HG03045 (cell line): ENCODE data around the gene ZNF557.

Experiments
- ATAC-seq: cut with Tn5 transposase; IDR thresholded peaks from one replicate; pipeline ENCODE4 v1.9.1; 2021; ENCODE audit warnings: mild to moderate bottlenecking, moderate library complexity; ENCODE audit not compliant: unreplicated experiment

Gene ZNF557

DNA sequence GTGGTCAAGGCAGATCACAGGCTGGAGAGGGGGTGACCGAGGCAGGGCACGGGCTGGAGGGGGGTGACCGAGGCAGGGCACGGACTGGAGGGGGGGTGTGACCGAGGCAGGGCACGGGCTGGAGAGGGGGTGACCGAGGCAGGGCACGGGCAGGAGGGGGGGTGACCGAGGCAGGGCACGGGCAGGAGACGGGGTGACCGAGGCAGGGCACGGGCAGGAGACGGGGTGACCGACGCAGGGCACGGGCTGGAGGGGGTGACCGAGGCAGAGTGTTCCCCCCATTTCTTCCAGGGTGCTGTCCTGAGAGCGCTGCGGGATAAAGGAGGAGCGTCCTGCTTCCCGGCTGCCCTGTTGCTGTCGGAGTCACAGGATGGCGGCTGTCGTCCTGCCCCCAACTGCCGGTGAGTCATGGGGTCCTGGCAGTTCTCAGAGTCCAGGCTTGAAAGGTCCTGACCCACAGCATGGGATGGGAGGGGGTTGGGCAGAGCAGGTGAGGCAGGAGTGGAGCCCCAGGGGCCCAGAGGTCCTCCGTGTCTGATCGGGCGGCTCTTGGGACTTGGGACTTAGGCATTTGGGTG is 5.3 kb downstream of the ZNF557 start:
- ATAC-seq, result no peak

DNA sequence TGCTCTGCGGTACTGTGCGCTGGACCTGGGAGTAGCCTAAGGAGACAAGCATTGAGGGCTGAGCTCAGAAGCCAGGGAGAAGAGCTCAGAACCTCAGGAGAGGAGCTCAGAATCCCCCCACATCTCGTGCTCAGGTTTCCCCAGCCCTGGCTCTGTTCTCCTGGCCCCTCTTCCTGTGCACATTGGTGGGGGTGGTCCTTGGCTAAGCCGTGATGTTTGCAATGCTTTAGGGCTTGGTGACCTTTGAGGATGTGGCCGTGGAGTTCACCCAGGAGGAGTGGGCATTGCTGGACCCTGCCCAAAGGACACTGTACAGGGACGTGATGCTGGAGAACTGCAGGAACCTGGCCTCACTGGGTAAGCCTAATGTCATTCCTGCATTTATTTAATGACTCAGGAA is 6.6 kb downstream of the ZNF557 start:
- no peak for ATAC-seq

DNA sequence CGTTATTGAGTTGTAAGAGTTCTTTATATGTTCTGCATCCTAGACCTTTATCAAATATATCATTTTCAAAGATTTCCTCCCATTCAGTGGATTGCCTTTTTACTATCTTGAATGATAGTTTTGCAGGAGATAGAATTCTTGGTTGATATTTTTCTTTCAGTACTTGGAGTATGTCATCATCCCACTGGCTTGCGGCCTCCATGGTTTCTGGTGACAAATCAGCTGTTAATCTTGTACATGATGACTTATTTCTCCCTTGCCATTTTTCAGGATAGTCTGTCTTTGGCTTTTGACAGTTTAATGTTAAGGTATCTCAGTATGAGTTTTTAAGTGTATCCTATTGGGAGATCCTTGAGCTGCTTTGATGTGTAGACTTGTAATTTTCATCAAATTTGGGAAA is 8.5 kb downstream of the ZNF557 start:
- no peak for ATAC-seq

DNA sequence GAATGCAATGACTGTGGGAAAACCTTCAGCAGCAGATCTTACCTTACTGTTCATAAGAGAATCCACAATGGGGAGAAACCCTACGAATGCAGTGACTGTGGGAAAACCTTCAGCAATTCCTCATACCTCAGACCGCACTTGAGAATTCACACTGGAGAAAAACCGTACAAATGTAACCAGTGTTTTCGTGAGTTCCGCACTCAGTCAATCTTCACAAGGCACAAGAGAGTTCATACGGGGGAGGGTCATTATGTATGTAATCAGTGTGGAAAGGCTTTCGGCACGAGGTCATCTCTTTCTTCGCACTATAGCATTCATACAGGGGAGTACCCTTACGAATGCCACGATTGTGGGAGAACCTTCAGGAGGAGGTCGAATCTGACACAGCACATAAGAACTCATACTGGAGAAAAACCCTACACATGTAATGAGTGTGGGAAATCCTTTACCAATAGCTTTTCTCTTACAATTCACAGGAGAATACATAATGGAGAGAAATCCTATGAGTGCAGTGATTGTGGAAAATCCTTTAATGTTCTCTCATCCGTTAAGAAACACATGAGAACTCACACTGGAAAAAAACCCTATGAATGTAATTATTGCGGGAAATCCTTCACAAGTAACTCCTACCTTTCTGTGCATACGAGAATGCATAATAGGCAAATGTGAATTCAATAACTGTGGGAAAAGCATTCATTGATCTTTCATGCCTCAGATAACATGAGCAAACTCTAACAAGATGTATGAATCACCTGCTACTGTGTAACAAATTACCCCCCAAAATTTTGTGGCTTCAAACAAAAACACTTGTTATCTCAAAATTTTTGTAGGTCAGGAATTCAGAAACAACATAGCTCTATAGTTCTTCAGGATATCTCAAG is 13.8 kb downstream of the ZNF557 start:
- no peak for ATAC-seq

DNA sequence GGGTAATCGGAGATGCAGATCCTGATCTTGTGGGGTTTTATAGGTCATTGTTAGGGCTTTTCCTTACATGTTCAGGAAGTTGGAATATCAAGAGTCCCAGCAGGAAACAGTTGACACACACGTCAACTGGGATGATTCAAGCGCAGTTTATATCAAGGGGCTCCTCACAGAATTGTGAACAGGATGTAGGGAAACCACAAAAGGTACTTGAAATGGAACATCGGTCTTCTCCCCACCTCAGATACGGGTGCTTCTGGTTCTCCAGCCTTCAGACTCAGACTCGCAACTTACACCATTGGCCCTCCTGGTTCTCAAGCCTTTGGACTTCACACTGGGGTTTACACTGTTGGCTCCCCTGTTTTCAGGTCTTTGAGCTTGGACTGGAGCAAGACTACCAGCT is 19.5 kb downstream of the ZNF557 start:
- no peak for ATAC-seq

DNA sequence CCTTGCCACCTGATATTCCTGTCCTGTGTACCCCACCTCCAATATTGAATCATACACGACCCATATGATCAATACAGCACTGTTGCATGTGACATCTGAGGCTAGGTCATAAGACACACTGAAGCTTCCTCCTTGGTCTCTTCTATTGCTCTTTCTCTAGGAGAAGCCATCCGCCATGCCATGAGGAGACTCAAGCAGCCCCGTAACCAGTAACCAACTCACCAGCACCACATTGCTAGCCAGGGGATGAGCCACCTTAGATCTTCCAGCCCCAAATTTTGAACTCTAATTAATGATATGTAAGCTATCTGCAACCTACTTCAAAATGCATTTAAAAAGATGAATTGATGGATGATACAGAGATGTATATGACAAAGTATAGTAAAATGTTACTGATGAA is 28.6 kb downstream of the ZNF557 start:
- no peak for ATAC-seq

DNA sequence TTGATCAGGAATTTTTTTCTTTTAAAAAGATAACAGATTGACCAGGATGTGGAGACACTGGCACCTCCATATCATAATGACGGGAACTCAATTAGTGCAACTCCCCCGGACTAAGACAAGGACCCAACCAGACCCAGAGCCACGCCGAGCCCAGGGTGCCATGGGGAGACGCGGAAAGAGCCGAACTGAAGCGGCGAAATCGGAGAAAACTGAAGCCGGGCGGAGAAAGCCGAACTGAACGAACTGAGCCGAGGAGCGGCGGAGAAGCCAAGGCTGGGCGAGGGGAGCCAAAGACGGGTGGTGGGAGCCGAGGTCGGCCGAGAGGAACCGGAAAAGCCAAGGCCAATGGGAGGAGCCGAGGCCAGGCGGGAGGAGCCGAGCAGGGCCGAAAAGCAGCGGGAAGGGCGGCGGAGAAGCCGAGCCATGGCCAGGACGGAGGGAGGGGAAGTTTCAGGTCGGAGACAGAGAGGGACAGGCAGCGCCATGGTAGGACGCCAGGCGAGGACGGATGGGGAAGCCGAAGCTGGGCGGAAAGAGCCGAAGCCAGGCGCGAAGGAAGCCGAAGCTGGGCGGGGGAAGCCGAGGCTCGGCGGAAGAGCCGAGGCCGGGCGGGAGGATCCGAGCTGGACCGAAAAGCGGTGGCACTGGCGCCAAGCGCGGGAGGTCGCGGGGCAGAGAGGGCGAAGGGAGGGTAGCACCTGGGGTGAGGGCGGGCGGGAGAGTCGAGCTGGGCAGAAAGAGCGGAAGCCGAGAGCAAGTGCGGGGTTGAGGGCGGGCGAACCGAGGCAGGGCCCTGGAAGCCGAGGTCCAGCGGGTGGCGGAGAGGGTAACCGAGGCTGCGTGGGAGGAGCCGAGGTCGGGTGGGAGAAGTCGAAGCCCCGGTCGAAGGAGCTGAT is 29.4 kb downstream of the ZNF557 start:
- ATAC-seq, result peak; percentile 80

DNA sequence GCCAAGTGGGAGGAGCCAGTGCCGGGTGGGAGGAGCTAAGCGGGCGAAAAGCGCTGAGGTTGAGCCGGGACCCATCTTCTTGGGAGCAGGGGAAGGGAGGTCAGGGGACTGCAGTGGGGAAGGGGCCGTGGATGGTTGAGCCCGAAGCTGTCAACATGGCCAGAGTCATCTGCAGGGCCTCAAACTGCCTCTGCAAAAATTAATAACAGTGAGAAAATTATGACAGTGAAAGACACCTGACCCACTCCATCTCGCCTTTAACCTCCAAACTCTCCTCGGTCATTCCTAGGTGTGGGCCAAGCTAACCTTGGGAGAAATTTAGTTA is 30.1 kb downstream of the ZNF557 start:
- no peak for ATAC-seq

DNA sequence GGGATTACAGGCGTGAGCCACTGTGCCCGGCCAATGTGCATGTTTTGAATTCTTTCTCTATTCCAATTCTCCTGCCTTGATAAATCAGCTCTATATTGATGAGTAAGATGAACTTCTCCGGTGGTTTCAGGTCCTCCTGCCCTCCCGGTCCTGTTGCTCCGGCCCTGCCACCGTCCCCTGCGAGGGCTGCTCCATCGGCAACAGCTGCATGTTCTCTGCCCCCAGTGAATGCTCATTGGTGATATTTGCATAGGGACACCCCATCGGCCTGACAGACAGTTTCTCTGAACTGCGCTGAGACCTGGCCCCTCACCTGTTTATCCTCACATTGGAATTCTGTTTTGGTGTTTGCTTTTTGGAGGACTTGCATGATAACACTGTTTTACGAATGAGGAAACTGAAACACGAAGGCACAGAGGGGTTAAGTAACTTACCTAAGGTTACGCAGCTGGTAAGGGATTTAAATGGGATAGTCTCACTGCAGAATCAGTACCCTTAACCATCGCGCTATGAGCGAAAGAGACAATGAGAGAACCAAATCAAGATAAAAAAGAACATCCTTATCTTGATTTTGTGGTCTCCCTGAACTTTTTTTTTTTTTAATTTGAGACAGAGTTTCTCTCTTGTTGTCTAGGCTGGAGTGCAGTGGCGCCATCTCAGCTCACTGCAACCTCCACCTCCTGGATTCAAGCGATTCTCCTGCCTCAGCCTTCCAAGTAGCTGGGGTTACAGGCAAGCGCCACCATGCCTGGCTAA is 32.2 kb downstream of the ZNF557 start:
- ATAC-seq, result no peak

DNA sequence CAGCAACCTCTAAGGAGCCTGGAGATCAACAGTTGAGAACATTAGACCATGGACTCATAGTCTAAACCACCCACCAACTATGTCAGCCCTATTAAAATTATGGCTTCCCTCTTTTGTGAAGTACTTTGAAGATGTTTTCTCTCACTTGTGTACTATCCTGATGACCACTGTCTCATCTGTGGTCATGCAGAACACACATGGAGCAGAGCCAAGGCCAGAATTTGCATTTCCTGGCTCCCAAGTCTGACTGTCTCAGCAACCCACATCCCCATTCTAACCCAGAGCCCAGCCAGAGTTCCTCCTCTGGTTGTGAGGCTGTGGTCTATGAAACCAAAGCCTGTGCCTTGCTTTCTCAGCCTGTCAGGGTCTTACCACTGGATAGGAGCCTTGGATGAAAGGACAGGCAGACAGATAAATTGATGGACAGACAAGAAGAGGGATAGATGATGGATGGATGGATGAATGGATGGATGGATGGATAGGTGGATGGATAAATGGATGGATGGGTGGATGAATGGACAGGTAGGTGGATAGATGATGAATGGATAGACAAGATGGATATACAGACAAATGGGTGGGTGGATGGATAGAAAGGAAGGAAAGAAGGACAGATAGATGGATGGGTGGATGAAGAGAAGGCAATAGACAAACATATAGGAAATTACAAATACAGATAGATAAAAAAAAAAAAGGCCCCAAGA is 35.4 kb downstream of the ZNF557 start:
- no peak for ATAC-seq

DNA sequence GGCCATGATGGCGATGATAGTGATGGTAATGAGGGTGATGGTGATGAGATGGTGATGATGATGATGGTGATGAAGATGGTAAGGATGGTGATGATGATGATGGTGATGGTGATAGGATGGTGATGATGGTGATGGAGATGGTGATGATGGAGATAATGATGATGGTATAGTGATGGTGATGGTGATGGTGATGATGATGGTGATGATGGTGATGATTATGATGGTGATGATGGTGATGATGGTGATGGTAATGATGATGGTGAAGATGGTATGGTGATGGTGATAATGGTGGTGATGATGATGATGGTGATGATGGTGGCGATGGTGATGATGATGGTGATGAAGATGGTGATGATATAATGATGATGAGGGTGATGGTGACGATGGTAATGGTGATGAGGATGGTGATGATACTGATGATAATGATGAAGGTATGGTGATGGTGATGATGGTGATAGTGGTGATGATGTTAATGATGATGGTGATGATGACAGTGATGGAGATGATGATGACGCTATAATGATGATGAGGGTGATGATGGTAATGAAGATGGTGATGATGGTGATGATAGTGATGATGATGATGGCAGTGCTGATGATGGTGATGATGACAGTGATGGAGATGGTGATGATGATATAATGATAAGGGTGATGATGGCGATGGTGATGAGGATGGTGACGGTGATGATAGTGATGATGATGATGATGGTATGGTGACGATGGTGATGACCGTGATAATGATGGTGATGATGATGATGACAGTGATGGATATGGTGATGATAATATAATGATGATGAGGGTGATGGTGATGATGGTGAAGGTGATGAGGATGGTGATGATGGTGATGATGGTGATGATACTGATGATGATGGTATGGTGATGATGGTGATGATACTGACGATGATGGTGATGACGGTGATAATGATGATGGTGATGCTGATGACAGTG is 37.5 kb downstream of the ZNF557 start:
- no peak for ATAC-seq

DNA sequence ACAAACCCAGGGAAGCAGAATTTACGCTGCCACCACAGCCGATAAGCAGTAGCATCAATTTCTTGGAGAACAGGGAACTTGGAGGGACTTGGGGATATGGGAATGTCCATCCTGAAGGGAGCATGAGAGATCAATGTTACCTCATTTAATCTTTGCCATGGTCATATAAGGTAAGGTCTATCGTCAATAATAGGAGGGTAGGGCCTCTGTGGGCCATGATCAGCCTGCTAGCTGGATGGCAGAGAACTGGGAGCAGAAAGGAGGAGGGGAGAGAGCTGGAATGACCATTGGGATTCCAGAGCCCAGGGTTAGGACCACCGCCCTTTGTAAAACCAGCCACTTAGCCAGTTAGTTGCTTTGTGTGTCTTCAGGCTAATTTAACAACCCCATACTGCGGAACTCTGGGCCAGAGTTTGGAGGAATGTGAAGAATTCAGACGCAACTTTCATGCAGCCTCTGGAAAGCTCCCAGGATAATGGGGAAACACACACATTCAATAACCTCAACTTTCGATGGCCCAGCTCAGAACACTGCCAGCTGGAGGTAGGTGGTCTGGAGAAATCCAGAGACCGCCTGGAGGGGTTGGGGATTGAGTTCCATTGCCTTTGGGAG is 40.3 kb downstream of the ZNF557 start:
- ATAC-seq, result no peak

DNA sequence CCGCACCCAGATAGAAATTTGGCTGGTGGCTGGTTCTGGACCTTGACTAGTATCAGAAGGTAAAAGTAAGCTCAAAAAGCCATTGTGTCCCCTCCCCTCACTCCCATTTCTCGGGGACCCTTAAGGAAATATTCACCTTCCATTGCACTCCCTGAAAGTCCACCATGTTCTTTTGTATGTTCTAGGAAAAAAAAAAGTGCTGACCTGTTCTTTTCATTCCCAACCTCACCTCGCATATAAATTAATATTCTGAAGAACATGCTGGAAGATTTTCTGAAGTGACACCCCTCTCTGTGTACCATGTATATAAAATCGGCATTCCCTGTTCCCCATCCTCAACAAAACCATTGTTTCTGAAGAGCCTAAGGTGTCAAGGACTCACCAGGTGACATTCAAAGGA is 43.2 kb downstream of the ZNF557 start:
- no peak for ATAC-seq

DNA sequence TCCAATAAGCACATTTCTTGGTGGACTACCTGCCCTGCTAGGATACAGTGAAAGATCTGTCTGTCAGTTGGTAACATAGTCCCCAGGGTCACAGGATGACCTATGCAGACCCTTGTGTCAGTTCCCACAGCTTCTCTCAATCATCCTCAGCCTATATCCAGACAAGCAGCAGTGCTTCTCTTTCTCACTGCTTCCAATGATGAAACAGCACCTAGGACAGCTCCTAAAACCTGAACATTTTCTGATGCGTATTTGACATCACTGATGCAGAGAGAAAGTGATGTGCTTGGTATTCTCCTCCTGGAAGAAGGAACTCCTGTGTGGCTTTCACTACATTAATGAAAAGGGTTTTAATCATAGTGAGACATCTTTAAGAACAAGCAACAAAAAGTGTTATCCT is 43.7 kb downstream of the ZNF557 start:
- no peak for ATAC-seq

DNA sequence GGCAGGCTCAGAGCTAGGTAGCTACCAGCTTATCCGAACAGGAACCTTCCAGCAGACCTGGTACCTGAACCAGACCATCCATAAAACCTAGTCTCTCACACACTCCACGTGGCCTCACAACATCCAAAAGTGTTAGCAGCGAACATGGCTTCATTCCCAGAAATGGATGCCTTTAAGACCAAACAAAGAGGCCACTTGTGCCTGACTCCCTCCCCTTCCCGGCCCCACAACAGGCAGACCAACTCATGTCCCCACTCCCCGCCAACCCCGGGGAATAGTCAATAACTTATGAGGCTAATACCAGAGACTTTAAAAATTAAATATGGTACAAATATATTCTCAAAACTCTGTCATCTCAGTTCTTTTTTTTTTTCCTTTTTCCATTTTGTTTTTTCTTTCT is 46.2 kb downstream of the ZNF557 start:
- ATAC-seq, result no peak

DNA sequence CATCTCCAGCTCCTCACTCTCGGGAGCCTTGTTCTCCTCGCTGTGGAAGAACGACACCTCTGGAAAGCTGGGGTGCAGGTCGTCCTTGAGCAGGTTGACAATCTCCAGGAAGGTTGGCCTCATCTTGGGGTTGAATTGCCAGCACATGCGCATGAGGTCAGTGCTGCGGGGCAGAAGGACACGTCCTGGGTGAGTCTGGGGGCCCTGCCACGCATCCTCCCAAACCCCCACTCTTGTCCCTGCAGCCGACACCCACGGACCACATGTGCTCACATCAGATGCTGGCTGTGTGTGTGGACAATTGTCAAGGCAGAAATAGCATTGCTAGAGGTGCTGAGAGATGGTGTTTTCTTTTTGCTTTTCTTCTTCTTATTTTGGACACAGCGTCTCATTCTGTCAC is 47.7 kb downstream of the ZNF557 start:
- ATAC-seq, result no peak

DNA sequence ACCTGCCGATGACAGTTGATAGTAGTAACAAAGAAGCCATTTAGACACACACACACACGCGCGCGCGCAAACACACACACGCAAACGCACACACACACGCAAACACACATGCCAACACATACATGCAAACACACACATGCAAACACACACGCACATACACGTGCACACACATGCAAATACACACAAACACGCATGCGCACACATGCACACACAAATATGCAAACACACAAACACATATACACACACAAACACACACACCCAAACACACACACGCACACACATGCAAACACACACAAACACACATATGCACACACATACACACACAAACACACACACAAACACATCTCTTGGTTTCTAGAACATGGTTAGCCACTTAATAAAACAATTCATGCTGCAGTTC is 50.1 kb downstream of the ZNF557 start:
- no peak for ATAC-seq

DNA sequence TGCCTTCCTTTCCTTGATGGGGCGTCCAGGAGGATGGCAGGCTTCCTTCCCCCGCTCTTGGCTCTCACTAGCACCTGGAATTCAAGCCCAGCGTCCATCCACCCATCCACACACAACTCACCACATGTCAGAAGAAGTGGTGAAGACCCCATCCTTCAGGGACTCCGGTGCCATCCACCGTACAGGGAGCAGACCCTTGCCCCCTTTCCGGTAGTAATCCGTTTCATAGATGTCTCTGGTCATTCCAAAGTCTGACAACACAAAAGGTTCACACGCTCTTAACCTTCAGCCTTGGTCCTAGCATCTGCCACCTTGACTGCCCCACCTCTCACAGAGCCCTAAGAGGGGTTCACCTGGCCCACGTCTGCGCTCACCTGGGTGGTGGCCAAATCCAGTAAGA is 51.0 kb downstream of the ZNF557 start:
- ATAC-seq, result no peak

DNA sequence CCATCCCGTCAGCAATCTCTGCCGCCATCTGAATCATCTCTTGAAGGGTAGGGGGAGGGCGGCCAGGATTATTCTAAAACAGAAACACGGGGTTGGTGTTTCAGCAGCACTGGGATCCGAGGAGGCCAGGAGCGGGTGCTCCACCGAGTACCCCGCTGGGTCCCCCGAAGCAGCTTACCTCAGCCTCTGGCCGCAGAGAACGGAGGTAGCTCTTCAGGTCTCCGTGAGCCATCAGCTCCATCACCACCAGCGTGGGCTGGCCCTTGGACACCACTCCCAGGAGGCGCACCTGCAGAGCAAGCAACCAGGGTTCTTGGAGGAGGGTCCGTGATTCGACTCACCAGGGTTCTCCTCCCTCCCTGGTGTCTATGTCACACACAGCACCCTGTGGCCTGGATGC is 53.2 kb downstream of the ZNF557 start:
- no peak for ATAC-seq
